ENCODE data around the gene SAPCD1.
"Not testable (repeated sequence)": the region's sequence is repeated elsewhere in the genome, so short reads cannot be mapped to it uniquely, and the experiment has no call there.

Gene SAPCD1

GRCh38 chr6:31791324-31792089, 29.1 kb downstream of the SAPCD1 start:
- TF ChIP-seq, protein P1, sequence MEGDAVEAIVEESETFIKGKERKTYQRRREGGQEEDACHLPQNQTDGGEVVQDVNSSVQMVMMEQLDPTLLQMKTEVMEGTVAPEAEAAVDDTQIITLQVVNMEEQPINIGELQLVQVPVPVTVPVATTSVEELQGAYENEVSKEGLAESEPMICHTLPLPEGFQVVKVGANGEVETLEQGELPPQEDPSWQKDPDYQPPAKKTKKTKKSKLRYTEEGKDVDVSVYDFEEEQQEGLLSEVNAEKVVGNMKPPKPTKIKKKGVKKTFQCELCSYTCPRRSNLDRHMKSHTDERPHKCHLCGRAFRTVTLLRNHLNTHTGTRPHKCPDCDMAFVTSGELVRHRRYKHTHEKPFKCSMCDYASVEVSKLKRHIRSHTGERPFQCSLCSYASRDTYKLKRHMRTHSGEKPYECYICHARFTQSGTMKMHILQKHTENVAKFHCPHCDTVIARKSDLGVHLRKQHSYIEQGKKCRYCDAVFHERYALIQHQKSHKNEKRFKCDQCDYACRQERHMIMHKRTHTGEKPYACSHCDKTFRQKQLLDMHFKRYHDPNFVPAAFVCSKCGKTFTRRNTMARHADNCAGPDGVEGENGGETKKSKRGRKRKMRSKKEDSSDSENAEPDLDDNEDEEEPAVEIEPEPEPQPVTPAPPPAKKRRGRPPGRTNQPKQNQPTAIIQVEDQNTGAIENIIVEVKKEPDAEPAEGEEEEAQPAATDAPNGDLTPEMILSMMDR (conservative IDR thresholded peaks at IDR 0.05; ENCODE audit: low read length) = peak; percentile 77
- no peak overlapping the region for H3K4me3 ChIP-seq (ENCODE audit: low read length)
- peak; percentile 43 for DNase-seq (ENCODE audit: low read depth)

DNA sequence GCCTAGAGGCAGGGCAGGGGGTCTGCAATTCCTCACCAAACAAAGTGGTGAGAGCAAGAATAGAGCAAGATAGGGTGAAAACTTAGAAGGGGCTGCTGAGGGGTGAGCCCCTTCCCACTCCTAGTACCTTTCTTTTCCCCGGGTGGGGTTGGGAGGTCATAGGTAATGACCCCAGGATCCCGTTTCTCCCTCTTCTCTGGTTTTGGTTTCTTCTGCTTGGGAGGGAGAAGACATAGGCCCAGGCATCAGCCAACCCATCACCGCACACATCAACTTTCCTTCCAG, 29.6 kb downstream of the SAPCD1 start:
- DNase-seq (ENCODE audit: low read depth) = no peak
- H3K4me3 ChIP-seq (ENCODE audit: low read length) = no peak overlapping the region
- TF ChIP-seq, protein P1 (conservative IDR thresholded peaks at IDR 0.05; ENCODE audit: low read length) = no peak

DNA sequence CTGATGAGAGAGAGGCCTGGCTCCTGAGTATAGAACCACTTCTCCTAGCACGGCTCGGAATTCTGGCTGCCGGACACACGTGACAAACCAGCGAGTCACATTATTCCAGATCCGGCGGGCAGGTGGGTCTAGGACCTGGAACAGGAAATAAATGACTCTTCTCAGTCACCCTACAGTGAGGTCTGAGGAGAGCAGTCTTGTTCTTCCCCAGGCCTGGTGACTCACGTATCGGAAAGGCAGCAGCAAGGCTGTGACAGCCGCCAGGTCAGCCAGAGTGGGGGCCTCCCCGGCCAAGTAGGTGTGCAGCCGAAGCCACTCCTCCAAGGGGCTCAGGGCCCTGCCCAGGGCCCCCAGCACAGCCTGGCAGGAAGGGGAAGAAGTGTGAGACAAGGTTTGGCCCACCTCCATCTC, 30.3 kb downstream of the SAPCD1 start:
- TF ChIP-seq, protein P1 (conservative IDR thresholded peaks at IDR 0.05; ENCODE audit: low read length) = no peak
- no peak overlapping the region for H3K4me3 ChIP-seq (ENCODE audit: low read length)
- DNase-seq (ENCODE audit: low read depth) = no peak

GRCh38 chr6:31793927-31794245, 31.4 kb downstream of the SAPCD1 start:
- H3K4me3 ChIP-seq (ENCODE audit: low read length) = peak overlapping the region; percentile 93
- DNase-seq (ENCODE audit: low read depth) = not testable (repeated sequence)

DNA sequence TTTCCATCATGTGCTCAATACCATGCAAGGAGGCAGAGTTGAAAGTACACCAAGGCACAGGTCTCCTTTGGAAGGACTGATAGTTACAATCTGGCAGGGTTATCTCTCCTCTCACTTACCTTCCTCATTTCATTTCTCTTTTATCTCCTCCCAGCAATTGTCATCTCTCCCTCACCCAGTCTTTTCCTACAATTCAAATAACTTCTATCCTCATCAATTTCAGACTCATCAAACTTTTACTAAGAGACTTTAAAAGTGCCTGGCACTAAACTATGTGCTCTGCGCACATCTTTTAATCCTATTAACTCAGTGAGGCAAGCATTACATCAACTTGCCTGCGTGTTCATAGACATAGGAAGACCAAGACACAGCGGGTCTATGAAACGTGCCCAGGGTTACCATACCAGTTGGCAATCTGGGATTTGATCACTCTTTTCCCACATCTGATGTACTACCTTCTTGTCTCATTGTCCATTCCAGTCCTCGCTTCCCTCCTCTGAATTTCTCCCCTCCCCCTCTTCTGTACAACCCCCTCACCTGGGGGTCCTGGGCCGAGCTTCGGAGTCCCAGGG, 31.9 kb downstream of the SAPCD1 start:
- TF ChIP-seq, protein P1 (conservative IDR thresholded peaks at IDR 0.05; ENCODE audit: low read length) = no peak
- peak; percentile 54 for DNase-seq (ENCODE audit: low read depth)
- peak overlapping the region; percentile 93 for H3K4me3 ChIP-seq (ENCODE audit: low read length)

DNA sequence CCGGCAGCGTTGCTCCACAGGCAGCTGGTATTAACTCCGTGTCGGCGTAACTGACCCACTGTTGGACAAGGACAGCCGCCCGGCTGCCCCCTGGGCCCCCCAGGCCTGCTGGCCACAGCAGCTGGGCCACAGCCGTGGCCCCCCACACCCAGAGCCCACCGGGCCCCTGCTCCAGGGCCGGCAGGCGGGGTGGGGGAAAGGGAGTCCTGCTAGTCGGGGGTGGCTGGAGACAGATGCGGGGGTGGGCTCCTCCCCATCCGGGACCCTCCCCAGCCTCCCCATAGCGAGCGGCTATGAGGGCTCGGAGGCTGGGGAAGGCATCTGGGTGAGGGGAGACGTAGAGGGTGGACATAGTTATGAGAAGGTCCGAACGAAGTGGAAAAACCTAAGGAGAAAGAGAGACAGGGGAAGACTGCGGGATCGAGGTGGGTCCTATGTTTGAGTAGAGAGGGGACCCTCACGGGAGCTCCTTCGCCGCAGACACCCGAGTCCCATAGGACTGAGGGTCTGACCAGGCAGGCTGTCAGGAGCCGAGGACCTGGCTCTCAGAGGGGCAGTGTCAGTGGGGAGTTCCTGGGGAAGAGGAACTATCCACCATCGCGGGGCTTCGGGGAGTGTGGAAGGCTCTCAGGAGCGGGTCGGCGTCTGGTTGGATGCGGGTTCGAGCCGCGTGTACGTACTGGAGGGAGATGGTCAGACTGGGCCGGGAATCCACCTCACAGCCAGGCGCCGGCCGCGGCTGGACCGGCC, 32.6 kb downstream of the SAPCD1 start:
- DNase-seq (ENCODE audit: low read depth) = no peak
- peak overlapping the region; percentile 93 for H3K4me3 ChIP-seq (ENCODE audit: low read length)
- TF ChIP-seq, protein P1 (conservative IDR thresholded peaks at IDR 0.05; ENCODE audit: low read length) = no peak

DNA sequence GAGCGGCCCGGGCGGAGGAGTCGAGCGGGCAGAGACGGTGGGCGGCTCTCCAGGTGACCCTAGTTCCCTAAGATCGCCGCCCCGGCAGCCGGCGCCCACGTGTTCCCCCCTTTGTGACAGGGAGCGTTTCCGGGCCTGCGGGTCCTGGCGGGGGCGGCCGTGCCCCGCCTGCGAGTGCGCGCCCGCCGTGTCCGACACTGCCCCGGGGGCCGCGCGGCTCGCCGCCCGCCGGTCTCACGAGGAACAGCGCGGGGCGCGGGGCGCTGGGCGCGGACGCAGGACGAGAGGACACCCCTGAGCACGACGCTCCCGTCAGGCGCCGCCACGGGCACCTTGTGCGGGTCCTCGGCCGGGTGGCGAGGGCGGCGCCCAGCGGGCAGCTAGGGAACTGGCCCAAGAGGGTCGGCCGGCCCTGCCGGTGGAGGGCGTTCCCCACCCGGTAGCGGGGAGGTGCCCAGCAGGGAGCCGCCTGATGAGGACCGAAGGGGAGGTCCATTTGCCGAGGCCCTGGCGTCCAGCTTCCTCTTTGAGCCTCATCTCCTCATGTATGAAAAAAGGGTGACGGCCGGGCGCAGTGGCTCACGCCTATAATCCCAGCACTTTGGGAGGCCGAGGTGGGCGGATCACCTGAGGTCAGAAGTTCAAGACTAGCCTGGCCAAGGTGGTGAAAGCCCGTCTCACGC, 33.3 kb downstream of the SAPCD1 start, which contains the start of gene VARS1:
Gene VARS1, minus strand, starts transcription at position 137 of the 683 bp plus-strand sequence. CDS start 535 bp downstream, outside the sequence.
- DNase-seq (ENCODE audit: low read depth) = peak; percentile 89
- H3K4me3 ChIP-seq (ENCODE audit: low read length) = peak within 1 kb of the TSS; percentile 93
- TF ChIP-seq, protein P1 (conservative IDR thresholded peaks at IDR 0.05; ENCODE audit: low read length) = peak; percentile 61

All from AG10803 (cell line).